Measurements from ENCODE around the gene ITGA6. TPM values are rescaled to one million over a fixed set of nuclear protein-coding genes. Genes with fewer than 3 reads are reported as not detected.

ITGA6 gene
- total RNA-seq, 4 donors from 2014 or later, result 201 to 357 (median 225) TPM

DNA sequence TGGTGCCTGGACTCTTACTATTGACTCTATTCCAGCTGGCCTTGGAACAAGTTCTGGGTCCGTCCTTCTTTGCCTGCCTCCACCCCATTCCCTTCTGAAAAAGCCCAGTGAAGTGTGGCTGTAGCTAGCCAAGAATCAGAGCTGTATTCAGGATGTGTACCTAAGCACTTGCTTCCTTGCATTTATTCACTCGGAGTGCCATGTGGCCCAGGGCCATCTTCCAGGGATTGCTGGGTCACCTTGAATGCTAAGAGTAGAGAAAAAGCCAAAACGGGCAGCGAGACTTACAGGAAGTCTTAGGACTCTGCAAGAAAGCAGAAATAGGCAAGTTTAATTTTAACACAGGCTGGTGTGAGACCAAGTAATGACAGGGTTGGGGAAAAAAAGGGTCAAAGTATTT, 4.1 kb downstream of the ITGA6 start:
- Histone ChIP-seq H3K9me3 (no peaks in the 10 kb centered on the region), H3K27me3 (no peaks in the 10 kb centered on the region), H3K27ac (peak overlapping the region in 3 of 4 donors; percentile 25 to 99 (median 99)), H3K4me1 (peaks cover 2 to 44% (median 12%) of the 10 kb centered on the region in 4 donors), H3K36me3 (no peaks in the 10 kb centered on the region), H3K4me3 (peak overlapping the region in 2 of 4 donors; percentile 24 to 95)
- DNase-seq, result no peak
- no peak for TF ChIP-seq CTCF (IDR thresholded peaks at IDR 0.05)

DNA sequence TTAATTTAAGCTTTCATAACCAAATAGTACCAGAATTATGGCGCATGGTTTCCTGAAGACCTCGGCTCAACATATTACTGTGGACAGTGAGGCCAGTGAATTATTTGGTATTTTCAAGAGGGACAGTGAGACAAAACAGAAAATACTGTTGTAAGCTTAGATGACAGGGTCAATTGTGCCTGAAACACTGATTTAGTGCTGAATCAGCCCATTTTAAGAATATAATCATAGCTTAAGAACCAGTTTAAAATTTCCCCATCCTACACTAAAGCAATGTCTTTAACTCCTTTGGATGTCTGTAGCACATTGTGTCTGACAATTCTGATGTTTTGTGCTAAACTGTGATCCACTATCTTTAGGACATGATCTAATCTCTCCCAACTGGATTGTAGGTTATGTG, 4.6 kb downstream of the ITGA6 start:
- DNase-seq, result no peak
- H3K36me3 ChIP-seq, result no peaks in the 10 kb centered on the region
- peak overlapping the region in 3 of 4 donors; percentile 25 to 99 (median 99) for H3K27ac ChIP-seq
- no peaks in the 10 kb centered on the region for H3K9me3 ChIP-seq
- H3K4me1 ChIP-seq, result peaks cover 2 to 50% (median 8%) of the 10 kb centered on the region in 4 donors
- H3K4me3 ChIP-seq, result peak overlapping the region in 2 of 4 donors; percentile 10 to 95
- H3K27me3 ChIP-seq, result no peaks in the 10 kb centered on the region
- TF ChIP-seq CTCF (IDR thresholded peaks at IDR 0.05) (no peak), POLR2A (IDR thresholded peaks at IDR 0.05) (no peak)

GRCh38 chr2:172433144-172433543, 5.8 kb downstream of the ITGA6 start:
- Histone ChIP-seq H3K9me3 (no peaks in the 10 kb centered on the region), H3K27ac (peak overlapping the region in 3 of 4 donors; percentile 10 to 99 (median 99)), H3K27me3 (no peaks in the 10 kb centered on the region), H3K4me3 (peak overlapping the region in 2 of 4 donors; percentile 11 to 95), H3K4me1 (peaks cover 0 to 52% (median 6%) of the 10 kb centered on the region in 4 donors), H3K36me3 (no peaks in the 10 kb centered on the region)
- TF ChIP-seq CTCF (IDR thresholded peaks at IDR 0.05) (no peak), POLR2A (IDR thresholded peaks at IDR 0.05) (no peak)
- DNase-seq, result no peak

DNA sequence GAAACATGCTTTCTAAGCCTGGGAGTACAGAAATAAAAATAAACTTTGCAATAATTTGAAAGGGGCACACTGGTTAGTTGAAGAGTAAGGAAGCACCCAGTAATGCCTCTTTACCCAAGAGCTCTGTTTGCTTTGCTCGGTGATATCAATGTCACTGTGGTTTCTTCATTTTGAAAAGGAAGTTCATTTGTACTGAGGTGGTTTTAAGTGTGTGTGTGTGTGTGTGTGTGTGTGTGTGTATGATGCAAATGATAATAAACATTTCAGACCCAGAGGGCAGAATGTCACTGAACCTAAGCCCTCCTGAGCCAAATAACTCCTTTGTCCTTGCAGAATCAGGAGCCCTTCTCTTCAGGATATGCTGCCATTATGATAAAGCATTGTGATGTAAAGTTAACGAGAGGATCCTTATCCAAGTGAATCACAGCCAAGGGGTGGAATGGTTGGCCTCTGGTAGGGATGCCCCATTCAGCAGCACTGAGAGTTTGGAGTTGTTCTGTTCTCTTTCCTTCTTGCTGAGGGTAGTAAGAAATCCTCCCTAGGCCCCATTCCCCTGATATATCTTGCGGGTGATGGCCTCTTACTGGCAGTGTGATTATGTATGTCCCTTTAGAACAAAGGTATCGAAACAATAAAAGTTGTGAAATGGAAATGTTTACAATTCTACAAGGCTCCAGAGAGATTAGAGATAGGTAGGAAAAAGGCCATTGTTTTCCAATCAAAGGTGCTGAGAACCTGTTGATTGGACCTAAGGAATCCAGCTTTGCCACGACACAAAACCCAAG, 7.6 kb downstream of the ITGA6 start:
- no peaks in the 10 kb centered on the region for H3K36me3 ChIP-seq
- peaks cover 0 to 71% (median 10%) of the 10 kb centered on the region in 4 donors for H3K4me1 ChIP-seq
- H3K4me3 ChIP-seq, result no peak overlapping the region
- TF ChIP-seq POLR2A (IDR thresholded peaks at IDR 0.05), result peak in 1 of 2 donors; percentile 17
- TF ChIP-seq CTCF (IDR thresholded peaks at IDR 0.05), result no peak
- peak overlapping the region in 3 of 4 donors; percentile 9 to 55 (median 27) for H3K27ac ChIP-seq
- no peaks in the 10 kb centered on the region for H3K27me3 ChIP-seq
- DNase-seq, result peak in 1 of 3 donors; percentile 59
- H3K9me3 ChIP-seq, result no peaks in the 10 kb centered on the region

- Histone ChIP-seq H3K9me3 (no peaks in the 10 kb centered on the region), H3K36me3 (no peaks in the 10 kb centered on the region), H3K4me1 (peaks cover 0 to 72% (median 10%) of the 10 kb centered on the region in 4 donors), H3K27me3 (no peaks in the 10 kb centered on the region), H3K27ac (peak overlapping the region in 1 of 4 donors; percentile 27), H3K4me3 (no peak overlapping the region)
- TF ChIP-seq CTCF (IDR thresholded peaks at IDR 0.05), result no peak
- TF ChIP-seq POLR2A (IDR thresholded peaks at IDR 0.05), result no peak
- no peak for DNase-seq
These were observed 8.2 kb downstream of the ITGA6 start for GRCh38 chr2:172435606-172435911.

Measured in Peyer's patch (tissue), 4 donors.